GM12865 (cell line): Measurements from ENCODE around the gene LHB.
A peak's percentile ranks its signal among the peaks of the same experiment; 100 is the strongest.
"Not testable (repeated sequence)": the region's sequence is repeated elsewhere in the genome, so short reads cannot be mapped to it uniquely, and the experiment has no call there.

Experiments used
- DNase-seq: peaks from one replicate; pipeline ENCODE4 v3.0.0; 2010; ENCODE audit warnings: low read depth
- H3K4me3 ChIP-seq: 2 replicates; pipeline ENCODE4 v1.5.1; 2011; ENCODE audit warnings: mild to moderate bottlenecking, low read depth, low read length, control low read depth
- CTCF ChIP-seq: IDR thresholded peaks from 2 replicates; pipeline ENCODE4 v1.5.1; 2011; ENCODE audit warnings: low read length, control low read depth, low read depth, inconsistent platforms; ENCODE audit not compliant: insufficient read depth; ENCODE audit errors: missing control alignments

The LHB gene

GRCh38 chr19:49042177-49042576 lies 25.3 kb upstream of the LHB start:
- no peak for TF ChIP-seq CTCF
- H3K4me3 ChIP-seq: no peak overlapping the region
- no peak for DNase-seq

- not testable (repeated sequence) for DNase-seq, H3K4me3 ChIP-seq
Observed at GRCh38 chr19:49039736-49040135, 22.8 kb upstream of the LHB start.

- H3K4me3 ChIP-seq, DNase-seq: not testable (repeated sequence)
Observed at GRCh38 chr19:49038557-49039276, 21.8 kb upstream of the LHB start.

DNA sequence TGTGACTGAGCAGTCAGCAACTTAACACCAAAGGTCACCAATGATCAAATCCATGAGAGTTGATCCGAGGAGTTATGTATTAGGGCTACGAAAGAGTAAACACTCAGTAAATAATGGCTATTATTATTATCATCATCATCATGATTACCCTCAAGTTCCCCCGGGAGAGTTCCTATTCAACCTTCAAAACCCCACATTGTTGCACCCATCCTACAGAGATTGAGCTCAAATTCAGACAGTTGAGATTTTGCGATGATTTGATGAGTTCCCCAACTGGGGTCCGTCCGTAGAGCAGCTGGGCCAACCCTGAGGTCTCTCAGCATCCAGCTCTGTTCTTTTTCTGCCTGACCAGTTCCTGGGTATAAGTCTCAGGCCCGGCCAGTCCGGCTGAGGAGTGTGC lies 21.2 kb upstream of the LHB start:
- not testable (repeated sequence) for H3K4me3 ChIP-seq

GRCh38 chr19:49036815-49037214 lies 19.9 kb upstream of the LHB start, which contains the start of gene CGB1:
TSS of gene CGB1 (minus strand) at chr19:49036895. CDS start at chr19:49036711, 184 bp downstream.
- TF ChIP-seq CTCF: peak; percentile 53
- not testable (repeated sequence) for DNase-seq, H3K4me3 ChIP-seq

More for the DNA sequence above, 21.2 kb upstream of the LHB start:
- not testable (repeated sequence) for DNase-seq

DNA sequence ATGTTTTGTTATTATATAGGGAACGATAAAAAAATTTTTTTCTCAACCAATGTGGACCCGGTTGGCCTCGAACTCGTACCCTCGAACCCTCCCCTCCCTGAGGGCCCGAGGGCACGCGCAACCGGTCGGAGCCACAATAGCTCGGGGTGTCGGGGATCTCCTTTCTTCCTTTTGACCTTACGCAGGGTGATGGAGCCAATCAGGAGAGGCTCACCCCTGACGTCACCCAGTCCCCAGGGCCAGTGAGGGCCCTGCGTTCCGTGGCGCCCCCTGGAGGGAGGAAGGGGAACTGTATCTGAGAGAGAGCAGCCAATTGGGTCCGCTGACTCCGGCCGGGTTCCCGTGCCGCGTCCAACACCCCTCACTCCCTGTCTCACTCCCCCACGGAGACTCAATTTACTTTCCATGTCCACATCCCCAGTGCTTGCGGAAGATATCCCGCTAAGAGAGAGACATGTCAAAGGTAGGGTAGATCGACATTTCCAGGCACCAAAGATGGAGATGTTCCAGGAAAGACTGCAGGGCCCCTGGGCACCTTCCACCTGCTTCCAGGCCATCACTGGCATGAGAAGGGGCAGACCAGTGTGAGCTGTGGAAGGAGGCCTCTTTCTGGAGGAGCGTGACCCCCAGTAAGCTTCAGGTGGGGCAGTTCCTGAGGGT lies 14.9 kb upstream of the LHB start, which contains the start of gene CGB2:
Gene CGB2 (plus strand): TSS at position 249 of the 660 bp plus-strand sequence. CDS start 206 bp downstream, at position 455.
- not testable (repeated sequence) for H3K4me3 ChIP-seq, DNase-seq

DNA sequence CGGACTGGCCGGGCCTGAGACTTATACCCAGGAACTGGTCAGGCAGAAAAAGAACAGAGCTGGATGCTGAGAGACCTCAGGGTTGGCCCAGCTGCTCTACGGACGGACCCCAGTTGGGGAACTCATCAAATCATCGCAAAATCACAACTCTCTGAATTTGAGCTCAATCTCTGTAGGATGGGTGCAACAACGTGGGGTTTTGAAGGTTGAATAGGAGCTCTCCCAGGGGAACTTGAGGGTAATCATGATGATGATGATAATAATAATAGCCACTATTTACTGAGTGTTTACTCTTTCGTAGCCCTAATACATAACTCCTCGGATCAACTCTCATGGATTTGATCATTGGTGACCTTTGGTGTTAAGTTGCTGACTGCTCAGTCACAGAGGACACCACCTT lies 13.4 kb upstream of the LHB start:
- H3K4me3 ChIP-seq, DNase-seq: not testable (repeated sequence)

More for the DNA sequence above, 14.9 kb upstream of the LHB start, which contains the start of gene CGB2:
- peak; percentile 35 for TF ChIP-seq CTCF

- not testable (repeated sequence) for H3K4me3 ChIP-seq, DNase-seq
Observed at GRCh38 chr19:49029749-49030148, 12.9 kb upstream of the LHB start.

DNA sequence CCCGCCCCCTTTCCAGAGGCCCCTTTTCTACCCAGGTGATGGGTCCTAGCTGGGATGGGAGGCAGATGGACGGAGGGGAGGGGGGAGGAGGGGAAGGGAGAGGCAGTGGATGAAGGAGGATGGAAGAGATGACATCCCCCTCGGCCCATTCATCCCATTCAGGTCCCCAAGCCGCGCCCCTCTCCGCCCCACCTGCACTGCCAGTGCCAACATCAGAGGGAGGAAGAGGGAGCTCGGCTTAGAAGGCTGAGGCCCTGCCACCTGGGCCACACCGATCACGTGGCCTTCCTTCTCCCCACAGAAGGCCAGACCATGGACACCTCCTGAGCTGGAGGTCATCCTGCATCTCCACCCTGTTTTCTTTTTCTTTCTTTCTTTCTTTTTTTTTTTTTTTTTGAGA lies 11.8 kb upstream of the LHB start:
- DNase-seq, H3K4me3 ChIP-seq: not testable (repeated sequence)

- DNase-seq, H3K4me3 ChIP-seq: not testable (repeated sequence)
Observed at GRCh38 chr19:49025599-49025998, 8.7 kb upstream of the LHB start.

DNA sequence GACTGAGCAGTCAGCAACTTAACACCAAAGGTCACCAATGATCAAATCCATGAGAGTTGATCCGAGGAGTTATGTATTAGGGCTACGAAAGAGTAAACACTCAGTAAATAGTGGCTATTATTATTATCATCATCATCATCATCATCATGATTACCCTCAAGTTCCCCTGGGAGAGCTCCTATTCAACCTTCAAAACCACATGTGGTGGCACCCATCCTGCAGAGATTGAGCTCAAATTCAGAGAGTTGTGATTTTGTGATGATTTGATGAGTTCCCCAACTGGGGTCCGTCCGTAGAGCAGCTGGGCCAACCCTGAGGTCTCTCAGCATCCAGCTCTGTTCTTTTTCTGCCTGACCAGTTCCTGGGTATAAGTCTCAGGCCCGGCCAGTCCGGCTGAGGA lies 8.2 kb upstream of the LHB start:
- not testable (repeated sequence) for DNase-seq, H3K4me3 ChIP-seq

DNA sequence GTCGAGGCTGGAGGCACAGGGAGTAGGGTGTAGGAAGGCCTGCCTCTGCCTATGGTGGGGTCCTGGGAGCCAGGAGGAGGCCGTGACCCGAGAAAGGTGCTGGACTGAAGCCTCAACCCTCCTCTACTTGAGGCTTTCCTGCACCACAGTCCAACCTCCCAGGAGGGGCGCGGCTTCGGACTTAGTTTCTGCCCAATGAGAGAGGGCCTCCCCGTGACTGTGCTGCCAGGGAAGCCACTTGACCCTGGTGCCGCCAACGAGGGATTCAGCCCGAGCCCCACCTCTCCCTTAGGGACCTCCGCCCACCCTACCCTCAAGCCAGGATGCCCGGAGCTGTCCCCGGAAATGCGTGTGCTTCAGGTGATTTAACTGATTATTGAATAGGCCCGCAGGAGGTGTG lies 7.3 kb upstream of the LHB start, which contains the start of gene CGB3:
Gene CGB3 (minus strand): TSS at position 101 of the 400 bp plus-strand sequence. CDS start 362 bp downstream, outside the sequence.
- DNase-seq, H3K4me3 ChIP-seq: not testable (repeated sequence)
